GM19238 (cell line): ENCODE measurements around the gene STRA8.

Experiments used
- DNase-seq: peaks from one replicate; pipeline ENCODE4 v3.0.0; 2011; ENCODE audit warnings: low spot score; ENCODE audit not compliant: insufficient read length

Gene STRA8

DNA sequence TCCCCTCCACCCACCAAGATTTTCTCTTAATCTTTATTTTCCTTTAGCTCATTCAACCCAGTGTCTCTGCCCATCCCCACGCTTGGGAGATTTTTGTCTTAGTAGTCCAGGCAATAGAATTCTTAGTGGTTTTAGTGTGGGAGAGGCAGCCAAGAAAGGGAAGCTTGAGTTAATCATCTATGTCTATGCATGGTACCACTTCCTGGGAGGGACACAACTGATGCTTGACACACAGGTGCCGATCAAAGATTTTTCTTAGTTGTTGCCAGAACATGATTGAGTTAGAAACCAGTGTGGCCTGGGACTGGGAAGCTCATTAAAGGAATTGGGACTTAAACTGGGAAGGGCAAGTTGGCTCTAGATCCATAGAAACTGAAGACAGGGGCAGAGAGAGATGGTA, 3.1 kb downstream of the STRA8 start:
- DNase-seq: peak; percentile 68

DNA sequence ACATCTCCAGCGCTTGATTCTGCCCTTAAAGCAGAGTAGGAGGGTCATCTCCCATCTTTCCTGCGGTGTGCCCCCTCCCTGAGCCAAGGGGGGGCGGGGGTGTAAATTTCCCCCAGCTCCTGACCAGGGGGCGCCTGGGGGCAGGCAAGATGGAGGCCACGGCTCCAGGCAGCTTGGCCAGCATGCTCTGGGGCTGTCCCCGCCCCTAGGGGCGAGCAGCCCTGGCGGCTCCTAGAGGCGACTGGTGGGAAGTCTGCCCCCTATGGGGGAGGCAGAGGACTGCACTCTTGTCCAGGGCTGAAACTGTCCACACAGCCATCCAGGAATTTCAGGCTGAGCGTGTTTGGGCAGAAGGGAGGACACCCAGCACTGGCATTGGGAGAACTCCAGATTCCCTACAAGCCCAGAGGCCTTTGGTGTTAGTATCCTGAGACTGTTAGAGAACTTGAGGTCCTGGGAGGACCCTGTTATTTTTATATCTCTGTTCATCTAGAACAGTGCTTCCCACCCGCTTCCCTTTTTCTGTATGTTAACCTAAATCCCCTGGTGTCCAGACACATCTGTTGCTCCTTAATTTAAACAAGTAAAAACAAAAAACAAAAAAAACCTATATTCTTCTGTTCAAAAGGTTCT, 4.6 kb downstream of the STRA8 start:
- no peak for DNase-seq

DNA sequence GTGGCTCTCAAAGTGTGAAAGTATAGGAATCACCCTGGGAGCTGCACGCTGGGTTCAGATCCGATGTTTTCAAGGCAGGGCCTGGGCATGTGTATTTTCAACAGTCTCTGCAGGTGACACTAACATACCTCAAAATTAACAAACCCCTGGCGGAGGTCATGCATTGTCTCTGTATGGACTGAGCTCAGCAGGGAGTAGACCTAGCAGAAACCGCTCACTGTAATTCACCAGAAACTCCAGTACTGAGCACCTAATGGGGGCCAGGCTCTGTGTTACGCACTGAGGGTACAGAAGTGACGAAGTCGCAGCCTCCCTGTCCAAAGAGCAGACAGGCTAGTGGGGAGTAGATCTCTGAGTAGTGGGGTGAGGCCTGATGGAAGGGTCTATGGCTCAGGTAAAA, 5.6 kb downstream of the STRA8 start:
- DNase-seq: no peak

DNA sequence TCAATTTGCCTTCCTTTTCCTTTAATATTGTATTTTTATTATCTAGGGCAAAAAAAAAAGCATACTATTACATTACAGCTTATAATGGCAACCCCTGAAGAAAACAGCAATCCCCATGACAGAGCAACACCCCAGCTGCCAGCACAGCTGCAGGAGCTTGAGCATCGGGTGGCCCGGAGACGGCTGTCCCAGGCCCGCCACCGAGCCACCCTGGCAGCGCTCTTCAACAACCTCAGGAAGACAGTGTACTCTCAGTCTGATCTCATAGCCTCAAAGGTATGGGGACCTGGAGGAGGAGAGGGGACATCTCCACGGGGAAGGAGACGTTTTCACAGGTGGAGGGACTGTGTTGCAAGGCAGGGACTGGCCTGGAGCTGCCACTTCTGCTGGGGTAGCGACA, 6.8 kb downstream of the STRA8 start:
- no peak for DNase-seq

DNA sequence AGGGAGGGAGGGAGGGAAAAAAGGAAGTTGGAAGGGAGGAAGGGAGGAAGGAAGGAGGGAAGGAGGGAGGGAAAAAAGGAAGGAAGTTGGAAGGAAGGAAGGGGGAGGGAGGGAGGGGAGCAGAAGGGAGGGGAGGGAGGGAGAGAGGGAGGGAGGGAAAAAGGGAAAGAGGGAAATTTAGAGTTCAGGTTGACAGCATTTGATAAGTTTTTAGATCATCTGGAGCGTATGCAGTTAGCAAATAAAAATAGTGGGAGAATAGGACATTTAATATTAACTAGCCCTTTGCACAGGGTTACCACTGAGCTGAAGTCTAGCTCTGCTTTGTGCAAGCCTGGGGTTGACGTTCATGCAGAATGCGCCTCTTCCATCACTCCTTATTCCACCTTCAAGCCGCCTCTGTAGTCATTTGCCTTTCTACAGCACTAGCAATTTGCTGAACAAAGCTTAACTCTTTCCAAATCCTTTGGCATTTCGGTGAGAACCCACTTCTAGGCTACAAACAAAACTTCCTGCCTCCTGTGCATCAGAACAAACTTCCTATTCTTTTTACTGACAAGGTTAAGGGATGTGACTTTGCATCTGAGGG, 8.6 kb downstream of the STRA8 start:
- no peak for DNase-seq

DNA sequence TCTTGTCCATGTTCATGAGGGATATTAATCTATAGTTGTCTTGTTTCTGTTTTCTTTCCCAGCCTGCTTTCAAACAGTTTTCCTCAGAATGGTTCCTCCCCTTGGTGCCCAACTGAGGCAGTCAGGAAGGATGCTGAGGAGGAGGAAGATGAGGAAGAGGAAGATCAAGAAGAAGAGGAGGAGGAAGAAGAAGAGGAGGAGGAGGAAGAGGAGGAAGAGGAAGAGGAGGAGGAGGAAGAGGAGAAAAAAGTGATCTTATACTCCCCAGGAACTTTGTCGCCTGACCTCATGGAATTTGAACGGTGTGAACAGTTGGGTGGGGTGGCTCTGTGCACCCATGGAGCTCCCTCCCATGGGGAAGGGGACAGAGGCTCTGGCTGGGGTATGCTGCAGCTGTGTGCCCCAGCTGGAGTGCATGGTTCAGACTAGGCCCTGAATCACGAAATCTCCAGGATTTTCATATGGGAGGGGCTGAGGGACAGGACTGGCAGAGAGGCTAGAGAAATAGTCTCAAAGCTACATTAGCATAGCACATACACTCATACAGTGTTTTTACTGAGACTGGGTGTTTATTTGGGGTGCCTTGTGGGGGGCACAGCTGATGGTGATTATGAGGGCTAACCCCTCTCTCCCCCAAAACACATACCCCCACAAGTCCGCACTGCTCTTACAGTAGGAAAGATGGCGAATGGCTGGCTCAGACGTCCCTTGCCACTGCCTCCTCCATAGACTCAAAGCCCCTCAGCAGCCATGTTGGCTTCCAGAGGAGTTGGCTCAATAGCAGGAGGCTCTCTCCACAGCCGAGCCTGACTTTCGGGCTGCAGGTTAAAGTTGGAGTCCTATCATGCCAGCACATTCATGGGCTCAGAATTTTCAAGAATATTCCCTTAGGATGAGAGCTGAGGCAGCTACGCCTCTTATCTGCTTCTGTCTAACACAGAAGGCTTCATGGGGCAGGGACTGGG, 11.9 kb downstream of the STRA8 start:
- no peak for DNase-seq

DNA sequence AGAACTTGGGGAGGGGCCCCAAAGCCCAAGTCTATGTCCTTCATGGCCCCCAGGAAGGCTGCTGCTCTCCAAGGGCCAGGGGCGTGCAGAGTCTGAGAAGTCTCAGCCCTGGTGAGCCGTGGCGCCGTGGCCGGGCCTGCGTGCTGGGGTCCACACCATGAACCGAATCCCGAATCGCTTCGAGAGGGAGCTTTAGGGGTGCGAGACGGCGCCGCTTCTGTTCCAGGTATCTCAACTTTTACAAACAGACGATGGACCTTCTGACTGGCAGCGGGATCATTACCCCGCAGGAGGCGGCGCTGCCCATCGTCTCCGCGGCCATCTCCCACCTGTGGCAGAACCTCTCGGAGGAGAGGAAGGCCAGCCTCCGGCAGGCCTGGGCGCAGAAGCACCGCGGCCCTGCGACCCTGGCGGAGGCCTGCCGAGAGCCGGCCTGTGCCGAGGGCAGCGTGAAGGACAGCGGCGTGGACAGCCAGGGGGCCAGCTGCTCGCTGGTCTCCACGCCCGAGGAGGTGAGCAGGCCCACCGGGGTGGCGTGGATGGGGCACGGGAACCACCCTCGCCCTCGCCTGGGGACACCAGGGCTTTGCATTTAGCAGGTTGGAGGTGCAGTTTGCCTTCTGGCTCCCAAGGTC, 12.7 kb downstream of the STRA8 start:
- no peak for DNase-seq

DNA sequence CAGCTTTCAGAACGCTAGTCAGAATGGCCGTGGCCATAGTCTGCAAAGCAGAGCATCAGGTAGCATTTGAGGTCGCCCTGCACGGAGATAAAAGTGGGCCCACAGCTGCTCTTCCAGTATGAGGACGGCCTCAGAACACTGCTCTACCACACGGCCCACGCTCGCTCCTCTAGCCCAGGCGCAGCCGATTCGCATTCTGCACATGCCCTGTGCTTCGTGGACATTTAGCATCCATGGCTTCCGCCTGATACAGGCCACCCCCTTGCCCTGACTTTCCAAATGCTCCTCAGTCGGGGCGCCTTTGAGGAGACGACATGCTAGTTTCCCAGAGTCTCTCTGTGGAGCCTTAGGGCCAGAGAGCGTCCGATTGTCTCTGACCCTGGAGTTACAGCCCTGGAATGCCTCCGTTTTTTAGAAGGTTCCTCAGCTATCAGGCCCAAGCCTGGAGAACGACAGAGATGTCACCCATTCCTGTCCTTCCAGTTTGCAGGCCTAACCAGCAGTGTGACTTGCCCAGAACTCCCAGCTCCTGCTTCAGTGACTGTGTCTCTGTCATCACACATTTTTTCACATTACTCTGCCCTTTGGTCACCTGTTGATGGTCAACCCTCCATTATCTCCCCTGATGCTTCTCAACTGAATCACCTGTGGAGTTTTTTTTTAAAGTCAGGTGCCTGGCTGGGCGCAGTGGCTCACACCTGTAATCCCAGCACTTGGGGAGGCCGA, 14.3 kb downstream of the STRA8 start:
- no peak for DNase-seq

DNA sequence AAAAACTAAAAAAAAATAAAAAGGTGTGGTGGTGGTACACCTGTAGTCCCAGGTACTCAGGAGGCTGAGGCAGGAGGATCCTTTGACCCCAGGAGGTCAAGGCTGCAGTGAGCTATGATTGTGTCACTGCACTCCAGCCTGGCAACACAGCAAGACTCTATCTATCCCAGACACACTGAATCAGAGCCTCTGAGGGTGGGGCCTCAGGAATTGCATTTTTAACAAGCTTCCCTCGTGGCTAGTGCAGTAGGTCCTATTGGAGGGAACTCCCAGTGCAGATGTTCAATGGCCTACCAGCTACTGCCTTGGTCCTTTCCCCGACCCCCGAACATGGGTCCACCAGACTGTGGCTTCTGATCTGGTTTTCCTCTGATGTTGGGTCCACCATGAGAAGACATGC, 14.9 kb downstream of the STRA8 start:
- no peak for DNase-seq

DNA sequence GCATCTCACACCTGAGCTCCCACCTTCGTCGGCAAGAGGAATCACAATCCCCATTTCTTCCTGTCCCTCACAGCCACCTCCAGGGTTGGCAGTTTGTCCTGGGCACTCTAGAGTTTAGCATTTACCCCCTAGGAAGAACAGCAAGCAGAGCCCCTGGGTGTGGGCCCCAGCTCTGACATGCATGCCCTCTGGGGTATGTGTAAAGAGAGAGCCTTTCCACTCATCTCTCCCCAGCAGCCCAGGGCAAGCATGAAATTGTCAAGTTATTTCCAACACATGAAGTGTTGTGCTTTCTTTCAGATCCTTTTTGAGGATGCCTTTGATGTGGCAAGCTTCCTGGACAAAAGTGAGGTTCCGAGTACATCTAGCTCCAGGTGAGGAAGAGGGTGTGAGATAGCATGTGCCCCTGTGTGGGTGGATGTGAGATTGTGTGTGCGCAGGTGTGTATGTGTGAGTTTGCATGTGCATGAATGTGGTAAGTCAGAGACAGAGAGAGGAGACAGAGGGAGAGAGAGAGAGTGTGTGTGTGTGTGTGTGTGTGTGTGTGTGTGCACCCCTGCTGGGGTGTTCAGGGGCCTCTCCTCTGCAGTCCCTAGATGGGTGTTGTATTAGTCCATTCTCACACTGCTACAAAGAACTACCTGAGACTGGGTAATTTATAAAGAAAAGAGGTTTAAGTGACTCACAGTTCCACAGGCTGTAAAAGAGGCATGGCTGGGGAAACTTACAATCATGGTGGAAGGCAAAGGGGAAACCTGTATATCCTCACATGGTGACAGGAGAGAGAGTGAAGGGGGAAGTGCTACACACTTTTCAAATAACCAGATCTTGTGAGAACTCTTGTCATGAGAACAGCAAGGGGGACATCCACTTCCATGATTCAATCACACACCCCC, 18.1 kb downstream of the STRA8 start:
- no peak for DNase-seq

DNA sequence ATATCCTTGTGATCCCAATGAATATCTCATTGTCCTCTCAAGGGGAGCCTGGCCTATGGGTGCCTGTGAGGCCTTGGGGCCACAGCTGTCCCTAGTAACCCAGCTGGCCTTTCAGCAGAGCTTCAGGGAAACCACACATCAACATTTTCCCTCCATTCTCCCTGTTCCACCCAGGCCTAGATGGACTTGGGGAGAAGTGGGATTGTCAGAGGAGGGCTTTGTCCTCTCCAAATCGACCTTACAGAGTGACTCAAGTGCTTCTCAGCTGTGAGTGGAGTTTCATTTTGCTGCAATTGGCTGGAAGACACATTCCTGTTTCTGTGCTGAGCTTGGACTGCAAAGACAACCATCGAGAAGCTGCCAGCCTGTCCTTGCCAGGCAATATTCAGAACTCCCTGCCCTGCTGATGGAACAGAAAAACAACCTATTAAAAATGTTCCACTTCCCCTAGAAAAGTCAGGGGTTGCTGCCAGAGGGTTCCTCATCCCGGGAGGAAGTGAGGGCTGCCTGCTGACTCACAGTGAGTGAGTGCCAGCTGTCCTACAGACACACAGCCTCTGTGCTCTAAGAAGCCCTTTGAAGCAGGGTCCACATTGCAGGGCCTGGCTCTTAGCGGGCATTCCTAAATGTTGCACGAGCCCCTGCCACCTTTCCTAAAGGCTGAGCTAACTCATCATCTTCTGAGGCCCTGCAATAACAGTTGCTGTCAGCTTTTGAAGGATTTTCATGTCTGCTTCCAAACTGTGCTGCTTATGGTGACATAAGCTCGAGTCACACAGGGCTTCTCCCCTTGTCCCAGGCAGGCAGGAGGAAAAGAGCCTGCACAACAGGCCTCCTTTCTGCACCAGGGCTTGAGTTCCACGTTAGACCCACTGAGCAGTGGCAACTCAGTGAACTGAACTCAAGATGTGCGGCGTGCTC, 20.5 kb downstream of the STRA8 start:
- no peak for DNase-seq

DNA sequence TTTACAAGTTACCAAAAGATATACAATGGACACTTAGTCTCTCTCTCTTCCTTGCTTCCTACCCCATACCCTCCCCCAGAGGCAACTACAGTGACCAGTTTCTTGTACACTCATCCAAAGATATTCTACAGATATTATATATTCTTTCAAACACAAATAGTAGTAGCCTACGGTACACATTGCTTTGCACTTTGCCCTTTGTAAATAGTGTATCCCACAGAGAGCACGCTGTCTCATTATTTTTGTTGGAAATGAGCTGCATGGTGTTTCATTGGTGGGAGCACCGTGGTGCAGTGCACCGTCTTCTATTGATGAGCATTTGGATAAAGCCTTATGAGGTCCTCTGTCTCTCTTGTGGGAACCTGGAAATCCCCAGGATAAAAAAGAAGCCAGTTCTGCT, 24.2 kb downstream of the STRA8 start:
- no peak for DNase-seq

DNA sequence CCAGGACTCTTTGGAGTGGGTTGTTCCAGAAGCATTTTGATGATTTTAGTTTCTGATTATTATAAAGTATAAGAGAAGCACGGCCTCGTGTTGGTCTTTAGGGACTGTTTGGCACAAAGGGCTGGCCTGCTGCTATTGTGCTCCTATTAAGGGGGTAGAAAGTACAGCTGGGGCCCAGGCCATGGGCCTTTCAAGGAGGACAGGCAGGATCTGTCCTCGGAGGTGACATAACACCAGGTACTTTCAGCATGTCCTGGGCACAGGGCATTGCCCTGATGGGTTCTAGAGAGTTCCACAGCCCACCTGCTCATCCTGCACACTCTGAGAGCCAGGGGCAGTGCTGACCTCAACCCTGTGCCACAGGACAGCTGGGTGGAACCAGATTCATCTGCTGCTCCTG, 24.9 kb downstream of the STRA8 start:
- no peak for DNase-seq

DNA sequence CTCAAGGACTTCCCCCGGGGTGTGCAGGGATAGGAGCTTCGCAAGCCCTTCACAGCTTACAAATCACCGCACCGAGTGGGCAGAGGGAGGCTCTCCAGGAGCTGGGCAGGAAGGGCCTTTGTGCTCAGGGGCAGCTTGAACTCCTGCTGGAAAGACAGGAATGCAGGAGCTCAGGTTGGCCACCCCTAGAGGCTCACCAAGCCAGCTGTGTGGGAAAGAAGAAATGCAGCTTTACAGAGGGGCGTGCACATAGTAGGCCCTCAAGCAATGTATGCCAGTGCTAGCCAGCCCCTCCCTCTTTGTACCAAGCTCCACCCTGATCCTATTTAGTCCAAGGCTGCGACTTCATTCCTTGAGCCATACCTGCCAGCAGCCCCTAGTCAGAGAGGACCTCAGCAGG, 26.1 kb downstream of the STRA8 start:
- no peak for DNase-seq

DNA sequence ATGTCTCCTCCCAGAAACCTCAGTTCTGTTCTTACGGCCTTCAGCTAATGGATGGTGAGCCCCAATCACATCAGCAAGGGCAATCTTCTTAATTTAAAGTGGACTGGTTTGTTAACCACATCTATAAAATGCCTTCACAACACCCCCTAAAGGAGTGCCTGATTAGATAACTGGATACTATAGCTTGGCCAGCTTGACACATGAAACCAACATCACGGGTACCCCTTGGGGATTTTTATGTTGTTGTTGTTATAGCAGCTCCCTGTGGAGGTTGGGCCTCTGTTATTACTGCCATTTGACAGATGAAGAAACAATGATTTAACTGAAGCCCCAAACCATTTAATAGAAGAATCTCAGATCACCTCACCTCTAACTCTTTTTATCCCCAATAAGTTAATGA, 26.8 kb downstream of the STRA8 start:
- DNase-seq: no peak

DNA sequence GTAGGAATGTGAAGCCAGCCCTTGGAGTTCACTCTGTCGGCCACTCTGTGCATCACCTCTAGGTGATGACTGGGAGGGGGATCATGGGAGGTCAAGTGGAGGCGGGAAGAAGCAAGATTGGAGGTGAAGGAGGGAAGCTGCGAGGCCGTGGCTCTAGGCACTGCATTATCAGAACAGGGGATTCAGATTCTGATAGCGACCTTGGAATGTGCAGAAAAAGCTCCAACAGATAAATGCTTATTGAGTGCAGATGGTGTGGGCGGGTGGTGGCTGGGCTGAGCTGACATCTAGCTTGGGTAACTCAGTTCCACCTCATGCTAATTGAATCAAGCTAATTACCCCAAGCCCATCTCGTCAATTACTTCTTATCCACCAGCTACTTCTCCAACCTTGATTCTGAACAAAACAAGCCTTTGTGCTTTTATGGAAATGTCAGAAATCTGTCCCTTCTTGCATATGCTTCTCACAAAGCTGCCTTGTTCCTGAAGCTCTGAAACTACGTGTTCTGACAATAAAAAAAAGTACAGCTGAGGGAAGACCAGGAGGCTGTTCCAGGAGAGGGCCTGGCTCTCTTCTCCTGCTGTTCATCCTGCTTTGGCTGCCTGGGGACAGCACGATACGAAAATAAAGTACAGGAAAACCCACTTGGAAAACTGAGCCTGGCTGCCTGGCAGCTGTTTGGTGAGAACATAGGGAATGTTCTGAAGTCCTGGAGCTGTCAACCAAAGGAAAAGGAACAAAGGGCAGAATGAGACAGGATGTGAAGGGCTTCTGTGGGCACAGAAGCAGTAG, 27.5 kb downstream of the STRA8 start:
- no peak for DNase-seq

DNA sequence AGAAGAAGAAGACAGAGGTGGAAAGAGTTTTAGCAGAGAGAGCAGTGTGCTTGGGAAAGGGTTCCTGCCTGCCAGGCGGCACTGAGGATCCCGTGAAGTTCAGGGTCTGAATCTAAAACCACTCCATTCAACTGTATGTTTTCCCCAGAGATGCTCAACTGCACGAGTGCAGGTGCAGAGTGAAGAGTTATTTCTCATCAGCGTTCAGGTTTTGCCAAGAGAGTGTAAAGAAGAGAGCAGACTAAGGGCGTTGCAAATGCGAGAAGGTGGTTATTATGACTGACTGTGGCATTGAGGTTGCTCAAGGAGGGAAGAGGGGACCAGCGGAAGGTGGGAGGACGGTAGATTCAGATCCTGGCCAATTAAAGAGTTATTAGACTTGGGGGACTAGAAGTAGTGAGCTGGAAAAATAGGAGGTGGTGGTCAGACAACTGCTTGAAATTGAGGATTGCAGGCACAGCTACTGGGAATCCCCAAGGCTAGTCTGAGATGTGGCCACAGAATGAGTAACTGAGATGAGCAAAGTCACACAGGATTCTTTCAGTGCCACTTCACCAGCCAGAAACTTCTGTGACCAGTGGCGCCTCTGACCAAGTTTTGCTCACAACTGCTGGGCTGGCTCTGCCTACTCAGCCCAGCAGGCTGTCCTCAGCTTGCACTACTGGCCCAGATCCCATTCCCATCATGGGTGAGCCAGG, 29.1 kb downstream of the STRA8 start:
- no peak for DNase-seq
